Measurements from ENCODE around the gene ANP32D. TPM values are rescaled to one million over a fixed set of nuclear protein-coding genes. Genes with fewer than 3 reads are reported as not detected.
"Not testable (repeated sequence)": the region's sequence is repeated elsewhere in the genome, so short reads cannot be mapped to it uniquely, and the experiment has no call there.

The ANP32D gene
- polyA plus RNA-seq, 3 donors: 0.16 TPM; not detected in 2

GRCh38 chr12:48500281-48500680, 27.9 kb downstream of the ANP32D start:
- not testable (repeated sequence) for DNase-seq

GRCh38 chr12:48506836-48507235, 34.5 kb downstream of the ANP32D start:
- not testable (repeated sequence) for DNase-seq

GRCh38 chr12:48508987-48509386, 36.6 kb downstream of the ANP32D start:
- no peak for DNase-seq

- DNase-seq: no peak
Observed at GRCh38 chr12:48510111-48510510, 37.8 kb downstream of the ANP32D start.

- no peak for DNase-seq
Observed at GRCh38 chr12:48512855-48513254, 40.5 kb downstream of the ANP32D start.

GRCh38 chr12:48514728-48515127, 42.4 kb downstream of the ANP32D start:
- no peak for DNase-seq

GRCh38 chr12:48520381-48520780, 48.0 kb downstream of the ANP32D start:
- DNase-seq: not testable (repeated sequence)

Other genes starting within 250 kb of the ANP32D start
- gene ZNF641, start 121.6 kb upstream of the ANP32D start, polyA plus RNA-seq (ENCODE audit: insufficient read length in 3 of 3): 10 to 100 TPM; 22.5 to 25.1 (median 23.4) TPM
- under 1 TPM in 2 of 3 donors, not detected in 1; 0.56 to 0.61 TPM for gene C12orf54, start 9.9 kb downstream of the ANP32D start, polyA plus RNA-seq (ENCODE audit: insufficient read length in 3 of 3)
- not detected for gene OR8S1, start 53.1 kb downstream of the ANP32D start, polyA plus RNA-seq (ENCODE audit: insufficient read length in 3 of 3)
- gene LALBA, start 97.5 kb downstream of the ANP32D start, polyA plus RNA-seq (ENCODE audit: insufficient read length in 3 of 3): not detected
- gene KANSL2, start 209.7 kb downstream of the ANP32D start, polyA plus RNA-seq (ENCODE audit: insufficient read length in 3 of 3): 10 to 100 TPM; 47.2 to 51.7 (median 50.9) TPM
- gene CCNT1, start 244.1 kb downstream of the ANP32D start, polyA plus RNA-seq (ENCODE audit: insufficient read length in 3 of 3): 10 to 100 TPM; 26.6 to 35.1 (median 31.7) TPM

All from renal pelvis (tissue), 4 donors.